HG02571 (cell line): ENCODE data around the gene FARS2.
"Not testable (repeated sequence)": the region's sequence is repeated elsewhere in the genome, so short reads cannot be mapped to it uniquely, and the experiment has no call there.

Experiments
- ATAC-seq: cut with Tn5 transposase; IDR thresholded peaks from one replicate; pipeline ENCODE4 v1.9.1; 2021; ENCODE audit warnings: mild to moderate bottlenecking, moderate library complexity; ENCODE audit not compliant: unreplicated experiment

FARS2 gene

GRCh38 chr6:5656226-5656625, 394.9 kb downstream of the FARS2 start:
- no peak for ATAC-seq

- not testable (repeated sequence) for ATAC-seq
Measured at GRCh38 chr6:5656695-5657094, 395.4 kb downstream of the FARS2 start.

DNA sequence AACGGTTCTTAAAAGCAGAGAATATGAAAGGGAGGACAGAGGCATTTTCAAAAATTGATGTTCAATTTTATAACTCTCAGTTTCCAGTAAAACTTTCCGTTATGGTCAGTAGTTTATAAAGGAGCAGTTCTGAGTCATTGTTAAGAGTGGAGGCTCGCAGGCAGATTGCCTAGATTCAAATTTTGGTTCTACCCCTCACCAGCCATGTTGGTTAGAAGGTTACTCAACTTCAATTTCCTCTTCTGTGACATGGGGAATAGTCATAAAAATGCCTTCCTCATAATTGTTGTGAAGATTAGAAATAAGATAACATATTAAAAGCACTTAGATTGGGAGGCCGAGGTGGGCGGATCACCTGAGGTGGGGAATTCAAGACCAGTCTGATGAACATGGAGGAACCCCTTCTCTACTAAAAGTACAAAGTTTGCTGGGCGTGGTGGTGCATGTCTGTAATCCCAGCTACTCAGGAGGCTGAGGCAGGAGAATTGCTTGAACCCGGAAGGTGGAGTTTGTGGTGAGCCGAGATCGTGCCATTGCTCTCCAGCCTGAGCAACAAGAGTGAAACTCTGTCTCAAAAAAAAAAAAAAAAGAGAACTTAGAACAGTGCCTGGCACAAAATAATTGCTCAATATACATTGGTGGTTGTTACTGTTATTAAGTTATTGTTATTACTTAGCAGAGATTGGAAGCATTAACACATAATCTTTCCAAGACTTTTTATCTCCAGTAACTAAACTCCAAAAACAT, 396.5 kb downstream of the FARS2 start:
- ATAC-seq: no peak

DNA sequence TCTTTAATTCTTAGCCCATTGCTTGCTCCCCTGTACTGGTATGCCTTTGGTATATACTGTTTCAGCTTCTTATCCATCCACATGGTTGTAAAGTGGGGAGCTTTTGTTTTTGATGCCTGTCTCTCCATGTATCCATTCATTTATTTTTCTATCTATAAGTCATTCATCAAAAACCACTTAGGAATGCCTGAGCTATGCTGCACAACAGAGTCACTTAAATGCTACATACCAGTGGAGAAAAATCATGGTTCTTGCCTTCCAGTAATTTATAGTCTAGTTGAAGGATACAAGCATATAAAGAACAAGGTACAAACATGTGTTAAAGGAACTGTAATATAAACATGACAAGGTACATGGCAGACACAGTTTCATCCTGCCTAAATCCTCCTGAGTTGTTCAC, 398.2 kb downstream of the FARS2 start:
- ATAC-seq: no peak

DNA sequence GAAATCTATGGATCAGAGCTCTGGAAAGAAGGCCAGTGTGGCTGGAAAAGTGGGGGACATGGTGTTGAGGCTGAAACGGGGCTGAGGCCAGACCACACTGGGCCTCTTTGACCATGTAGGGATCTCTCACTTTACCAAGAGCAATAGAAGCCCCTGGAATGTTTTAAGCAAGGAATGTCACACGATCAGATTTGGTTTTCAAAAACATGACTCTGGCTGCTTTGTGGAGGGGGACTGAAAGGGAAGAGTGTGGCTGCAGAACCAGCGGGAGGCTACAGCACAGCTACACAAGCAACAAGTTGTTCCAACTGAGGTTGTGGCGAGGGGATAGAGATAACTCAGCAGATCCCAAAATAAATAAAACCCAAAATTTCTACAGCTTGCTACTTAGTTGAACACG, 399.5 kb downstream of the FARS2 start:
- ATAC-seq: no peak

- no peak for ATAC-seq
Measured at GRCh38 chr6:5662797-5663196, 401.5 kb downstream of the FARS2 start.

DNA sequence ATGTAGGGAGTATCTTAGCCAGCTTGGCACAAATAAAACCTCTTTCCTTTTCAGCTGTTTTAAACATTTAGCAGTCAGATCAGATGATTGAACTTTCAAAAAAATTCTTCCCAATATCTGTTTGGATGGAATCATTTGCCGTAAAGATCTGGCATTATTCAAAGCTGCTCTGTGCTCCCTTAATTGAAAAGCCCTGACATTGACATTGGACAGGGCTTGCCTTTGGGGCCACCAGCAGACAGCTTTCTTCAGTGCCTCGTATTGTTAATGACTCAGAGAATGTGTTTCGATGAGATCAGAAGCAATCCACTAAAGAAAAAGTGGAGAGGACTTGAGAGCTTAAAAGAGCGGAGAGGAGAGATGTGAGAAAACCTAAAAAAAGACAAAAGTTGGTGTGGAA, 401.9 kb downstream of the FARS2 start:
- ATAC-seq: no peak

- ATAC-seq: no peak
Measured at GRCh38 chr6:5663739-5664138, 402.4 kb downstream of the FARS2 start.

DNA sequence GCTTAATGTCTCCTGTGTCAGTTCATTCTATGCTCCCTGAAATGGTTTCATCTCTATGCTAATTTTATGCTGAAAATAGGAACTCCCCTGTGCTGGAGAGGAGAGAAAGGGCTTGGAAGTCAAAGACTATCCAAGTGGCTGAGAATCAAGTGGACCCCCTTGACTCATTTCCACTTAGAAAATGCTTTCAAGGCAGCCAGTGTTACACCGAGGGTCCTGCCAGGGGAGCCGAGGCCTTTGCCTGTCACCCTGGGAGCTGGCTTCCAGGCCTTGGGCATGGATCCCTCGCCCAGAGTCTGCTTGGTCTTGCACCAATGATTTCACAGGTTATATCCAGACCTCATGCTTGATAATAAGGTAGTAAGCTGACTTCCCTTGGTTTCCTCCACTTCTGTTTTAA, 402.8 kb downstream of the FARS2 start:
- ATAC-seq: no peak

DNA sequence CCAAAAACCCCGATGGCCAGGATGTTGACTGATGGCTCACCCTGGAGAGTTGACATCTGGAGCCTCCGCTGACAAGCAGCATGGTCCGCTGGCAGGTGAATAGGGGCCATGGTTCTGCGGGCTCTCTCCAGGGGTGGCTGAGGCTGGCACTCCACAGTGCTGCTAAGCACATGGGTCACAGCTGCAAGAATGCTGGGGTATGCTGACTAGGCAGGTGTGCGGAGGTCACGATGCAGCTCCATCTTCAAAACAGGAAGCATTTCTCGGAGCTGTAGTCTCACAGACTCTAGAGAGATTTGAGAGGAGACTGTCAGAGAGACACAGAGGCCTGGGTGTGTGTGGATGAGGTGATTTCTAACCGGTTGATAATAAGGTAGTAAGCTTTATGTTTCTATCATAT, 403.9 kb downstream of the FARS2 start:
- ATAC-seq: no peak

- no peak for ATAC-seq
Measured at GRCh38 chr6:5665667-5666066, 404.4 kb downstream of the FARS2 start.

DNA sequence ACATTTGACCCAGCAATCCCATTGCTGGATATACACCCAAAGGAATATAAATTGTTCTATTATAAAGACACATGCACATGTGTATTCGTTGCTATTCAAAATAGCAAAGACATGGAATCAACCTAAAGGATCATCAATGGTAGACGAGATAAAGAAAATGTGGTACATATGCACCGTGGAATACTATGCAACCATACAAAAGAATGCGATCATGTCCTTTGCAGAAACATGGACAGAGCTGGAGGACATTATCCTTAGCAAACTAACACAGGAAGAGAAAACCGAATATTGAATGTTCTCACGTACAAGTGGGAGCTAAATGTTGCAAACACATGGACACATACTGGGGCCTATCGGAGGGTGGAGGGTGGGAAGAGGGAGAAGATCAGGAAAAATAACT, 405.4 kb downstream of the FARS2 start:
- ATAC-seq: no peak

DNA sequence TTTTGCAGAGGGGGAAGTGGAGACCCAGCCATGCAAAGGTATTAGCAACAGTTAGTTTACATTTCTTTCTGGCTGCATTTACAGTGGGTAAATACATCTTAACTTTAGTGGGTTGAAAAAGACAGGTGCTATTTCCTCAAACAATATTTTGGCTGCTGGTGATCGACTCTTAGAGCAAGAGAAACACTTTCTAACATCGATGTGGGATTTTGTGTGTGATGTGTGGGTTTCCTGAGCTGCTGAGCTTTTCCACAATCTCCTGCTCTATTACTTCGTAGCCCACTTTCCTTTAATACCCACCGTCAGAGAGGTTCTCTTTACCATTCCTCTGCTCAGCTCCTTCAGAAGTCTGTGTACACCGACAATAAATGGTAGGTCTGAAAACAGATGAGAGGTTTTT, 406.4 kb downstream of the FARS2 start:
- no peak for ATAC-seq

DNA sequence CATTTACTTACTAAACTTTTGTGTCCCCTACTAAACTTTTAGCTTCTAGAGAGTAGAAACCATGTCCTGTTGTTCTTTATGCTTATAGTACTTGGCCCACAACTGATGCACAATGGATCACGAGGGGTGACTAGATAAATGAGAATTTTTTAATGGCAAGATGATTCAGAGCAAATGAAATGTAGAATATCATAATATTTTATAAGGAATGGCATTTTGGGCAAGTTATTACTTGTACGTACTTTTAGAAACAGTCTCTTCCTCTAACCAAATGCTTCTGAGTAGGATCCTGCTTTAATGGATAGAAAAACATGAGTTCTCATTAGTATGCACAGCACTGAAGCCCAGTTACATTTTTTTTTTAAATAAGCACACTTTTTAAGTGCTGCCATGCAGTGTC, 409.1 kb downstream of the FARS2 start:
- no peak for ATAC-seq

DNA sequence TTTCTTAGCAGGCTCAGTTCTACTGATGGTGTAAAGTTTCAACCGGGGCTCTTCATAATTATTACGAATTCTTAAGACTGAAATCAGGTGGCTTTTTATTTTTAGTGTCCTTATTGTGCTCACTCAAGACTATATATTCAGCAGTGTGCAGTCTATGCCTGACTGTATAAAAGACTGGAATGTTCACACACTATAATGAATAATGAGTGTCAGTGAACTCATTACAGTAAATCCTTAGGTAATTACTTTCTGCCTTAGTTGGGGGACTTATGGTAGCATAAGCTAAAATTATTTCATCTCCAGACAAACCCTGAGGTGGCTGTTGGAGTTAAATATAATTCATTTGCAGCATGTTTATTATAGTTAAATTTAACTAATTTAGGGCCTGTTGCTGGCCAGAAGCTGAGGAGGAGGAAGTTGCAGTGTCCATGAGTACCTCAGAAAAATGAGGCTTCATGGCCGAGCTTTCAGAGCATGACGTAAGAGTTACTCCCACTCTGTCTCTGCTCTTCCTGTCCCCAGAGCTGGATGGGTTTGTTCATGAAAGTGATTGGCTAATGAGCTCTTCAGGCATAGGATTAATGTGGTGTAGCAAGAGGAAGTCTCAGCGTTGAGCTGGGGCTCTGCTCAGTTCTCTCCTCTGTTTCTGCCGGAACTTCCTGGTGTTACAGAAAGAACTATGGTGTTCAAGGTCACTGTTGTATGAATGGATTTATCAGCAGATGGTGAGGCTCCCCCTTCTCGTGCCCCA, 409.7 kb downstream of the FARS2 start:
- ATAC-seq: no peak

DNA sequence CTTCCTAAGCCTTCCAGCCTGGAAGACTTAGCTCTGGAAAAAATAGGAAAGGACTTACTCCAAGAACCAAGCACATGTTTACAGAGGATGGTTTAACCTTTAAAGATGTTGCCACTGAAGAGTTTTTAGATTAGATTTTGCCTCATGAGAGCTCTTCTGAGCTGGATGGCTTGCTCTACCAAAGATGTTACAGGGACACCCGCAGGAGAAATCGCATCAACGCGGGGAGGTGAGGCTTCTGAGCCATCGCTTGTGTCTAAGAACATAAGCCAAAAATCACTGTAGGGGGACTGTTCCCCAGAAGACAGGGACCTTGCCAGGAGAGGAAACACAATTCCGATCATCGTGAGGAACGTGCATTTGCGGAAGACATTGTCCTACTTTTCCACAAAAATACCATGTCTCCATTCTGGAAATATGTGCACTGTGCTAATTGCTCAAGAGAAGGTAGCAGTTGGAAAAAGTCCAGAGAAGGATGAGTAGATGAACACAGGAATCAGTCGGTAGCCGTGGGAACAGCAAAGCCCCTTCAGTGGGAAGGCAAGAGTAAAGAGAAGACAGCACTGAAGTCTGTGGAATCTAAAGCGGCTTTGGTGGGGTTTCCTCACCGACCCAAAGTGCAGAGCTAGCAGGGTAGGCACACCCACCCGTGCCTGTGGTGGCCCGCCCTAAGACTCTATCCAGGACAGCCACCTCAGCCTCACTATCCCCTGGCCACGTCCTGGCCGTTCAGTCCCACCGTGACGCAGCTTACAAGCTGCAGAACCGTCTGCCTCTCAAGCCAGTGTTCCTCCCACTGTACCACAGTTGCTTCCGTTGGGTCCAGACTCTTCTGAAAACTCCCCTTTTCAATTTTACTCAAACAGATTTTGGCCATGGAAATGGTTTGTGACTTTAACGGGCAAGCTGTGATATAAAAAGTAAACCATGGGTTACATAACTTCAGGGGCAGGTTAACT, 410.6 kb downstream of the FARS2 start:
- no peak for ATAC-seq

DNA sequence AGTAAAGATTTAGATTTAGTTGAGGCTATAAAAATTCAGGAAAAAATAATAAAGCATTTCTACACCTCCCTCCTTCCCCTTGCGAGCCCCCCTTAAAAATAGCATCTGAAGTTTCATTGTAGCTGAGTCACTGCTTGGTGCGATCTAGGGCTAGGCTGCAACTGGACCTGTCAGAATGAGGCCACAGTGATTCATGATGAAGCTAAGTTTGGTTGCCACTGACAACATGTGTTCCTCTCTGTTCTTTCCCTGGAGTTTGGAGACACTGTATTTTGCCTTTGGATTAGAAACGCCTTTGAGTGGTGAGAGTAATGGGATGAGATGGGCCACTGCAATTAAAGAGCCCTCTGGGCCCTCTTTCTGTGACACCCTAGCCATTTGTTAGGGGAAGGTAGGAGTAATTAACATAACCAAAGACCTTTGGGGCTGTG, 411.3 kb downstream of the FARS2 start:
- ATAC-seq: no peak

DNA sequence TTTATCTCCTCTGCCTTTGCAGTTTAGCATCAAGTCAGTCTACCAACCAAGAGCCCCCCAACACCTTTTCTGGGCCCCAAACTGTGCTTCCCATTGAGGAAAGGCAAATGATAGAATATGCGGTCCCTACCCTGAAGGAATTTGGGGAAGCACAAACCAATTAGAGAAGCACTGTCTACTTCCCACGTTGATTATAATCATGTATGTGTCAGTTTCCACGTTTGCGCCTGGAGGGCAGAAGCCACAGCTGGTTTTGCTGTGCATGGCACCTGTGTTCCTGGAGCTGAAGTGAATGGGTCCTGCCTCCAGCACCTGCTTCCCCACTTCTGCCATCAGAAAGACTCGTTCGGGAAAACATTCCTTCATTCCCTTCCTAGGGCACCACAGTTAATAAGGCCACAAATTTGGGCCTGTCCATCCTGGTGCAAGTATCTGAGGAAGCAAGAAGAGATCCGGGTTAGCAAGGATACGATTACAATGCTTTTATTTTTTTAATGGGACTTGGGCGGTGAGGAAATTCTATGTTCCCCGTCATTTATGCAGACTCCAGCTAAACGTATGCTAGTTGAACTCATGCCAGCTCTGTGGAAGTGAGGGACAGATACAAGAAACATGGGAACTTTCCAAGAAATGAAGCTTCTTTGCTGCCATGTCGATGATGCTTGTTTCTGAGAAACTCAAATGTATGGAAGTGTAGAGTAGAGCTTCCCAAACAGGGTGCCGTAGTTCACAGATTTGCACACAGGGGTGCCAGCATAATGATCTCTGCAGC, 411.9 kb downstream of the FARS2 start:
- ATAC-seq: no peak

DNA sequence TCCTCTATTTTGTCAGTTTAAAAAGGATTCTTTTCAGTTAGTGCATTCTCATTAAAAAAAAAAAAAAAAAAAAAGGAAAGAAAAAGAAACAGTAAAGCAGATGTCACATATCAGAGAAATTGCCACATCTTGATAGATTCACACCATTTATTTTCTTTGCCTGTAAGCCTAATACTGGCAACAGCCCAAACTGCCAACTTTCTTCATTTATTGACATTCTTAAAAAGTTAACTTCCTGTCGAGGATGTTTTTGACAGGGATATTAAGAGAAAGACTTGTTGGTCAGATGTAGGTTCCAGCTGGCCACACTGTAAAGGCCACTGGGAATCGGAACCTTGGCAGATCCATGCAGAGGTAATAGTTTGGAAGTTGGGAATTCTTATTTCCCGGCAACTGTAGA, 412.8 kb downstream of the FARS2 start:
- ATAC-seq: no peak

DNA sequence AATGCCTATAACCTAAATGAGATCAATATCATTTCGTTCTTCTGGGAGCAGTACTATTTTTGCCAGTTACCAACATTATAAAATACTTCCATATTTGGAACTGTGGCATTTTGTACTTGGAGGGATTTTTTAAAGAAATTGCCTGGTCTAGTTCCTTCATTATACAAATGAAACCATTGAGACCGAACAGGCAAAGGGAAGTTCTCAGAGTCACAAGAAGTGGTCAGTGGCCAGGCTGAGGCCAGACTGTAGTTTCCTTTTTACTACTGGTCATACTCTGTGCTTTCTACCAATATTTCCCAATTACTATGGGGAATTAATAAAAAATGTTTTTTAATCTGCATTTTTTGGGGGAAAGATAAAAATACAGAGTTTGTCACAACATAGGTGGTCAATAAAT, 413.4 kb downstream of the FARS2 start:
- ATAC-seq: no peak

- ATAC-seq: no peak
Measured at GRCh38 chr6:5676701-5677100, 415.4 kb downstream of the FARS2 start.
